HPDE6-E6E7 (cell line): ENCODE data around the gene SPTLC2.
"Not testable (repeated sequence)": the region's sequence is repeated elsewhere in the genome, so short reads cannot be mapped to it uniquely, and the experiment has no call there.

Experiments used
- DNase-seq: peaks from one replicate; pipeline ENCODE4 v3.0.0; 2011; ENCODE audit warnings: missing footprints; ENCODE audit errors: extremely low spot score

Gene SPTLC2

DNA sequence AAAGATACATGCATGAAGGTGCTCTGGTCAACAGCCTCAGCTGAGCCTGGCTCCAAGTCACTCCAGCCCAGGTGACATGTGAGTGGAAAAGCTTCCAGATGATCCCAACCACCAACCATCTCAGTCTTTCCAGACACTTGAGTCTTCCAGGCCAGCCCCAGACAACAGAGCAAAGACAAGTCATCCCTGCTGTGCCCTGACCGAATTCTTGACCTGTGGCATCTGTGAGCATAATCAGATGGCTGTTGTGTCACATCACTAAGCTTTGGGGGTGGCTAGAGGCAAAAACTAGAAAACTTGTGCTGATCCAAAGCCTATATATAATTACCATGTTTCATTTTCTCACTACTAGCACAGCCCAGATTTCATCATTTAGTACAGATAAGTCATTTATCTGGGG lies 67.0 kb downstream of the SPTLC2 start:
- DNase-seq, result no peak

DNA sequence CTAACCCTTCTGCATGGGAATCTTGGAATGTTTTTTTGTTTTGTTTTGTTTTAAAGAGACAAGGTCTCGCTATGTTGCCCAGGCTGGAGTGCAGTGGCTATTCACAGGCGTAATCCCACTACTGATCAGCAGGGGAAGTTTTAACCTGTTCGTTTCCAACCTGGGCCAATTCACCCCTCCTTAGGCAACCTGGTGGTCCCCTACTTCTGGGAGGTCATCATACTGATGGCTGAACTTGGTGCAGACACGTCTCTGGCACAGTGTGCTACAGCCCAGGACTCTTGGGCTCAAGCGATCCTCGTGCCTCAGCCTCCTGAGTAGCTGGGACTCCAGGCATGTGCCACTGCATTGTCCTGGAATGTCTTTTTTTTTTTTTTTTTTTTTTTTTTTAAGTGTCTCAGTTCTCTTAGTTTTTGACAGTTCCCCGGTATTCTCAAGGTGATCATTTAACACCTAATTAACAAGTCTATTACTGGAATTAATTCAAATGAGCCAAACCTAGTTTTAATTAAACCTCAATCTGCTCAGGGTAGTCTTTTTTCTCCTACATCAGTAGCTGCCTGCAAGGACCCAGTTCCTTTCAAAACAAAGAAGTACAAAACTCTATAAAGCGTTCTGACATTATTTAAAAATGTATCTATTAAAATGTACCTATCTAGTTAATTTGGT lies 68.8 kb downstream of the SPTLC2 start:
- no peak for DNase-seq

DNA sequence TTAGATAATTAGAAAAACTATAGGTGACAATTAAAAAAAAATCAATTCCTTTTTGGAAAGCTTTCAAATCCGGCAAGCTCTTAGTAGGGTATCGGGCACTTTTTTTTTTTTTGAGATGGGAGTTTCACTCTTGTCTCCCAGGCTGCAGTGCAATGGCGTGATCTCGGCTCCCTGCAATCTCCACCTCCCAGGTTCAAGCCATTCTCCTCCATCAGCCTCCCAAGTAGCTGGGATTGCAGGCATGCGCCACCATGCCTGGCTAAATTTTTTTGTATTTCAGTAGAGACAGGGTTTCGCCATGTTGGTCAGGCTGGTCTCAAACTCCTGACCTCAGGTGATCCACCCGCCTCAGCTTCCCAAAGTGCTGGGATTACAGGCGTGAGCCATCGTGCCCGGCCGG lies 71.3 kb downstream of the SPTLC2 start:
- not testable (repeated sequence) for DNase-seq

DNA sequence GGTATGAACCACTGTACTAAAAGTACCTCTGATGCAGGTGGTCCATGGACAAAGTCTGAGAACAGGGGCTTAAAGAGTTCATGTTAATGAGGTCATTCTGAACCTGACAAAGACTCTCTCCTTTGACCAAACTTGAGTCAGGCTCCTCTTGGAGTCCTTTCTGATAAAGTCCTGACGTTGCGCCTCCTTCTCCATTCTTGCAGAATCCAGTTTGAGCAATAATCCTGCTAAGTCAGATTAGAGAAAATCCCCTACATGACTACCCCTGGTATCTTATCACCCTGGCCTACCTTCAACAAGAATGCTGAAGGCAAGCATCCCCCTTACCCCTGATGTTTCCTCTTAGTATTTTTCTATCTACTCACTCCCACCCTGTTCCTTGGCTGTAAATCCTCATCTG lies 71.9 kb downstream of the SPTLC2 start:
- DNase-seq, result no peak

DNA sequence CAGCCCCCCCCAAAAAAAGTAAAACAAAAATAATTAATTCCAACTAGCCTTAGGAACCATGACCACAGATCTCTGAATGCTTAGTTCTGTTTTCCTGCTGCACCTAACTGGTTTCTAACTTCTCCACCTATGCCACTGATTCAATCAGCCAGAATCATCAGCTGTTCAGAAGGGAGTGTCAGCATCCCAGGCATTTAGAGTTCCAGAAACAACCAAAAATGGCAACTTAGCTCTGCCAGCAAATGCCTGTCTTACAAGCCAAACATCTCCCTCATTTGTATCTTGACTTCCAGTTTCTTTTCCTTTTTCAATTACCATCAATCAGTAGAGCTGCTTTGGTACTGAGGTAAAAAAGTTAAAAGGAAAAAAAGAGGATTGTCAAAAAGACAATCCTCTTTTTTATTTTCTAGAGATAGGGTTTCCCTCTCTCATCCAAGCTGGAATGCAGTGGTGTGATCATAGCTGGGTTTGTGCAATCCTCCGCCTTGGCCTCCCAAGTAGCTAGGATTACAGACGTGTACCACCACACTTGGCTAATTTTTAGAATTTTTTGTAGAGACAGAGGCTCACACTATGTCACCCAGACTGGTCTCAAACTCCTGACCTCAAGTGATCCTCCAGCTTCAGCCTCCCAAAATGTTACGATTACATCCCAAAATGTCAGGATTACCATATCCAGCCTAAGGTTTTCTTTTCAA lies 72.7 kb downstream of the SPTLC2 start:
- no peak for DNase-seq

DNA sequence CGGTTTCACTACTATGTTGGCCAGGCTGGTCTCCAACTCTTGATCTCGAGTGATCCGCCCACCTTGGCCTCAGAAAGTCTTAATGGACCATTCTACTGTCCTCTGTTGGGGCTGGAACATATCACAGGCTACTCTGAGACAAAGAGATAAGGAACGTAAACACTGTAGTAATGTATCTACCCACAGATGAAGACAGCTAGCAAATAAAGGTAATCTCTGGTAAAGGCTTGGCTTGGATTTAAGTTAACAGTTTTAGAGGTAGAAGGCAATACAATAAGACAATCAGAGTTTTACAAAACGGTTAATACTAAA lies 73.2 kb downstream of the SPTLC2 start:
- no peak for DNase-seq

DNA sequence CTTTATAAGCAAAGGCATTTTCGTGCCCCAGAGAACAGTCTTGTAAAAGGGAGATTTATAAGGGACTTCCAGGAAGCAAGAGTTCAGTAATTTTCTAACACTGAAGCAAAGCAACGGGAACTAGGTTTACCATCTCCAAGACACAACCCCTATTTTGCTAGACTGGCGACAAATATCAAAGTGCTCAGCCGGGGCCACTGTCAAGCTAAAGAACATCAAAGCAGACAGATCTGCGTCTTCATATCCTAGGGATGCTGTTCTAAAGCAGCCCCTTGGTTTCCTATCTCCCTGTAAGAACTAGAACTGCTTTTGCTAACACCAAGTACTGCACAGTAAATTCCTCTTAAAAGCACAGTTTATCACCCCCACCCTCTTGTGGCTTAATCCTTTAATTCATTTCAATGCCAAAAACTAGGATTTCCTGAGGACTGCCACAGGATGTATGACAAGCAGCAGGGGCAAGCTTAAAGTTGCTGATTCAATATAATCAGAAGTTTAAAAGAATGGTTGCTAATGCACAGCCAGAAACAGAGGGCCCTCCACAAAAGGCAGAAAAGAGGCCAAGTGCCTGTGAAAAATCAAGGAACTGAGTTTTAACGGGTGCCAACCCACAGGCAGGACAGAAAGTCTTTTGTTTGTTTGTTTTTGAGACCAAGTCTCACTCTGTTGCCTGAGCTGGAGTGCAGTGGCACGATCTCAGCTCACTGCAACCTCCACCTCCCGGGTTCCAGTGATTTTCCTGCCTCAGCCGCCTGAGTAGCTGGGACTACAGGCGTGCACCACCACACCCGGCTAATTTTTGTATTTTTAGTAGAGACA lies 73.8 kb downstream of the SPTLC2 start:
- DNase-seq, result no peak

DNA sequence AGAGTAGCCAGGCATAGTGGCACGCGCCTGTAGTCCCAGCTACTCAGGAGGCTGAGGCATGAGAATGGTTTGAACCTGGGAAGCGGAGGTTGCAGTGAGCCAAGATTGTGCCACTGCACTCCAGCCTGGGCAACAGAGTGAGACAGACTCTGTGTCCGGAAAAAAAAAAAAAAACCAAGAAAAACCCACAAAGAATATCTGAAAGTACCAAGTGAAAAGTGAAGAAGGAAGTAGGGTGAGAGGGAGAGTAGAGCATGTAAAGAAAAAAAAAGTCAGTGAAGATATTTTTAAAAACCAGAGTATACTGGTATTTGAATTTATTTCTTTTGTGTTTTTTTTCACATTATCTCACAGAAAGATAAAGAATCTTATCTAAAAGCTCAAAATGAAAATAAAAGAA lies 74.5 kb downstream of the SPTLC2 start:
- DNase-seq, result no peak

DNA sequence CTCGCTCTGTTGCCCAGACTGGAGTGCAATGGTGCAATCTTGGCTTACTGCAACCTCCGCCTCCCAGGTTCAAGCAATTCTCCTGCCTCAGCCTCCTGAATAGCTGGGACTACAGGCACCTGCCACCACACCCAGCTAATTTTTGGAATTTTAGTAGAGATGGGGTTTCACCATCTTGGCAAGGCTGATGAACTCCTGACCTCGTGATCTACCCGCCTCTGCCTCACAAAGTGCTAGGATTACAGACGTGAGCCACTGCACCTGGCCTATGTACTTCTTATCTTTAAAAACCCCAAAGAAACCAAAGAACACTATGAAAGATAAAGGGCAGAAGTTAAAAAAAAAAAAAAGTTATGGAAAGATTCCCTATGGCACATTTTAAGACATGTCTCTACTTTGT lies 79.5 kb downstream of the SPTLC2 start:
- not testable (repeated sequence) for DNase-seq

DNA sequence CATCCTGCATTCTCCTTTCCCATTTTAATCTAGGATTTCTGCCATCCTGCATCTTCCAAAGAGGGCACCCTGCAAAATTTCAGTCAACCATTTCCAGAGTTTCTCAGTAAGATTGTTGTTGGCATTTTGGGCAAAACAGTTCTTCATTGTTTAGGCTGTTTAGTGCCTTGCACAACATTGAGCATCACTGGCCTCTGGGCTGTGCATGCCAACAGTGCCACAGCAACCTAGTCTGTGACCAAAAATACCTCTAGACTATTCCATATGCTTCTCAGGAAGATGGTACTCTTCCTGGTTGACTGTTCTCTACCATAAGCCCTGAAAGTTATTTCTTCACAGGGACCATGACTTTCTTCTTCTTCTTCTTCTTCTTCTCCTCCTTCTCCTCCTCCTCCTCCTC lies 85.4 kb downstream of the SPTLC2 start:
- no peak for DNase-seq

DNA sequence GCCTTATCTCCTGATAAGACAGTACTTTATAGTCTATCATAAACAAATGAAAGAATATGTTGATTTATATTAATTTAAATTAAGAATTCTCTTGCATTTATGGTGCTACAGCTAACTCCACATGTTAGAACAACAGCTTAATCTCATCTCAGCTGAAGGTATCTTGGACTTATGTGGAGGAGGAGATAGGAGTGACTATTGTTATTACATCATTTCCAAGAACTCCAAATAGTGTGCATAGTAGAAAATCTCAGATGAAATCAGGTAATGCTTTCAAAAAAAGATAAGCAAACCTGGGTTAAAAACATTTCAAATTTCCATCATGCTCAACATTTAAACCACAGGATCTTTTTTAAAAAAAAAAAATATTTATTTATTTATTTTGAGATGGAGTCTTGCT lies 86.5 kb downstream of the SPTLC2 start:
- DNase-seq, result no peak

DNA sequence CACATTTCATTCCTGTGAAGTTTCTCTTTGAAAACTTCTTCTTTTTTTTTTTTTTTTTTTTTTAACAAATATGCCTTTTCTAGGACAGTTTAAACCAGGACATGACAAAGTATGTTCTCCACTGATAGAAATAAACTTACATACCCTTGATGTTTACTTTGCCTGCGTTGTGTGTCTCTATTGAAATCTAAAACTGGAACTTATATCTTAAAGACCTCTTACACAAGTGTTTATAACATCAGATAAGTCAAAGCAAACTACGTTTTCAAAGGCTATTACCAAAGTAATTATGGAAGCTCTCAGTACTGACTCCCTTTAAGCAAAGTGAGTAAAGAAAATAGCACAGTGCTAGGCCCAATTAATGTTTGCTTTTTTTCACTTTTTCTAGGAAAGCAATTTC lies 87.2 kb downstream of the SPTLC2 start:
- DNase-seq, result no peak

DNA sequence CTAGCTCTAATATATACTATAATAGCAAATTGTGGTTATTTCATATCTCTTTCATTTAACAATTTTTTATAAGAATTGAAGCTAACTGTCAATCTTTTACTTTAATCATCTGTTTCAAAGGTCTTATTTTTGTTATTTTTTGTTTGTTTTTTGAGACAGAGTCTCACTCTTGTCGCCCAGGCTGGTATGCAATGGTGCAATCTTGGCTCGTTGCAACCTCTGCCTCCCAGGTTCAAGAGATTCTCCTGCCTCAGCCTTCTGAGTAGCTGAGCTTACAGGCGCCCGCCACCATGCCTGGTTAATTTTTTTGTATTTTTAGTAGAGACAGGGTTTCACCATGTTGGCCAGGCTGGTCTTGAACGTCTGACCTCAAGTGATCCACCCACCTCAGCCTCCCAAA lies 87.7 kb downstream of the SPTLC2 start:
- not testable (repeated sequence) for DNase-seq

DNA sequence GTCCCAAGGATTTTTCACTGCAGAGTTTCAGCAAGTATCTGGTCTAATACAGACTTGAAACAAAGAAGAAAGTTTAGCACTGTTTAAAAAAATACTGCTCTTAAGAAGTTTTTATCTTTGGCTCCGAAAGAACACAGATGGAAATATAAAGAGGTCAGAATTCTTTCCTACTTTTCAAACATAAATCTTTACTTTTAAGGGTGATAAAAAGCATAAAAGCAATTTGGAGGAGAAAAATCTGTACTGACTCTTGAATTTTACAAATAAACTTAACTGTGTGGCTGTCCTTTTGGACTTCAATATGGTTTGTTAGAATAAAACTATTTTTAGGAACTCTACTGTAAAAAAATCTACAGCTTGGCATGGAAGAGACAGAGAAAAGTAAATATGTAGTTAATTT lies 90.2 kb downstream of the SPTLC2 start:
- DNase-seq, result no peak

DNA sequence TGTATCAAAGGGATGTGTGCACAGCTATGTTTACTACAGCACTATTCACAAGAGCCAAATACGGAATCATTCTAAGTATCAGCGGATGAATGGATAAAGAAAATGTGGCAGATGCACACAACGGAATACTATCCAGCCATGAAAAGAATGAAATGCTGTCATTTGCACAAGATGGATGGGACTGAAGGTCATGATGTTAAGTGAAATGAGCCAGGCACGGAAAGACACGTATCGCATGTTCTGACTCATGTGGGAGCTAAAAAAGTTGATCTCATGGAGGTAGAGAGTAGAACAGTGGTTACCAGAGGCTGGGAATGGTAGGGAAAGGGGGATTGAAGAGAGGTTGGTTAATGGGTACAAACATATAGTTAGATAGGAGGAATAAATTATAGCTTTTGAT lies 91.9 kb downstream of the SPTLC2 start:
- DNase-seq, result no peak

DNA sequence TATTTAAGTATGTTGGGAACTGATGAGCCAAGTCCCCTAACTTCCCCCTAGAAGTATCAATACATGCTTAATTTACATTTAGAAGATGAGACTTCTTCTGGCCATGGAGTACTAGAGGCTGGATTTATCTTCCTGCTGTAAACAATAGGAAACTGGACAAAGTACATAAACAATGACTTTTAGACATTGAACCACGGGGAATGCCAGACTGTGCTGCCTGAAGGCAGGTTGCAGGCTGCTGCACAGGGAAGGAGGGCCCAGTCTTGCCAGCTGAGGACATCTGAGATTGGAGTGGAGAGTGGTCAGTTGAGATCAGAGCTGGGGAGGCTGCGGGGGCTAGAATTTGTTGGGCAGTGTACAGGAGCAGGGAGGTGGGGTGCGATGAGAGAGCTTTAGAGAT lies 93.3 kb downstream of the SPTLC2 start:
- no peak for DNase-seq

DNA sequence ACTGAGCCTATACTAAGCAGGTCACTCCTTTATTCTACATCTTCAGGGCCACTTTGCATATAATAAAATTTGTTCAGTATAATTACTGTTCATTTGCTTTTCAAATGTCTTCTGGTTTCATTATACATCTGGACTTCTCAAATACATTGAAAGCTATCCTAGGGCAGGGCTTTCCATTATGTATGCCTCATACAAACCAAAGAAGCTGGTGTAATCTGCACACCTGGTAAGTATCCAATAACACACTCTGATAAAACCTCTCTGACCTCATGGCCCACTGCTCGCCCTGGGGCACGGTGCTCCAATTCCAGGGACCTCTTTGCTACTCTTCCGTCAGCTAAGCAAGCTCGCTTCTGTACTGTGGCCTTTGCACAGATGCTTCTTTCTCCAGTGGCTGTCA lies 95.9 kb downstream of the SPTLC2 start:
- DNase-seq, result no peak

DNA sequence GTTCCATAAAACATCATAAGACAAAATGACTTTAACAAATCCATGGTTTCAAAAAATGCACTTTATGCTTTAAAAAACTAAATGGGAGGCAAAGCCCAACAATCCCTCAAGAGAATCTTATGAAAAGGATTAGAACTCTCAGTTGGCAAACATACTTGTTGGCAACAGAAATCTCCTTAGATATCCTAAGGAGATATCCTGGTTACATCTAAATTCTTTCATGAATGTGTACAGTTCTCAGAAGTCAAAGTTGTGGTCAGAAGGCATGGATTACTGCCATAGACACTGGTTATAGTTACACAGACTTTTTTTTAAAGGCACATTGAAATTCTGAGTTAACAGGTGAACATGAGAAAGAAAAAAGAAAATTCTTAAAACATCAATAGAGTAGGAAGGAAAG lies 100.3 kb downstream of the SPTLC2 start:
- DNase-seq, result no peak

DNA sequence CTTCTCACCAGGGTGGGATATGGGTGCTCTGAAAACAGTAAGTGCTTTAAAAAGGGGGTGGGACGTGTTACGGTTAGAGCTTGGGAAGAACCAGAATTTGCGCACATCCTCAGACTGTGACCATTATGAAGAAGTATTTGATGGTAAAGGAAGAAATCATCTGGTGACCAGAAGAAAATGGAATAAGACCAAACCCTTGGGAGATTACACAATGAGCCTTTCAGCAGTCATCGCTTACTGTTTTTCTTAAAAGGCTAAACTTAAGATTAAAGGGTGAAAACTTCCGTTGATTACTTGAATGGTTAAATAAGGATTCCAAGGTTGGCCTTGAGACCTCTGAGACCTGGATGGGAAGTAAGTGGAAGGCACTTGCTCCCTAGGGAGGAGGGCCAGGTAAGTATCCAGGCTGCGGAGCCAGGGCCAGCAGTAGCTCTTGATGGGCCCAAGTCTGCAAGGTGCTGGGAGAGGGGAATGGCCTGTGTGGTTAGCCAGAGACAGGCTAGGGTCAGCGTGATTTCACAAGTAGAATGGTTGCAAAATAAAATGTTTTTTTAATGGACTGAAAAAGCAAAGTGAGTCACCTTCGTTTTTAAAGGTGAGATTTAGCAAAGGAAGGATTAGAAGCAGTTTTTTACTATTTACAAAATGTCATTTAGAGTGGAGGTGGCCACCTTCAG lies 104.8 kb downstream of the SPTLC2 start:
- no peak for DNase-seq

DNA sequence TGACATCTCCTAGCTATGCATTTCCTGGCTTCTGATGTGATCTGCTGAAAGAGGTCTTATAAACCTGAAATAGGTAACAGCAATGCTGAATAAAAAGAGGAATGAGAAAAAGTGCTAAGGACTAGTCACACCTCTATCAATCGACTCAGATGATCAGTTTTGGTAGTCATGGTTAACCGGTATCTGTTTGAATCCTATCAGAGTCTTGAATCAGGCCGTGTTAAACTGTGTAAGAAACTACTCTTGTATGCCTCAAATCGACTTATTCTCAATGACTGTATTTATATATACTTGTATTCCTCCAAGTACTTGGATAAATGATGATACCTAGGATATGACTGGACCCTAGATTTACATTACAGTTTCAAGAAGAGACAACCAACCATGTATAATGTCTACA lies 107.1 kb downstream of the SPTLC2 start:
- DNase-seq, result no peak

DNA sequence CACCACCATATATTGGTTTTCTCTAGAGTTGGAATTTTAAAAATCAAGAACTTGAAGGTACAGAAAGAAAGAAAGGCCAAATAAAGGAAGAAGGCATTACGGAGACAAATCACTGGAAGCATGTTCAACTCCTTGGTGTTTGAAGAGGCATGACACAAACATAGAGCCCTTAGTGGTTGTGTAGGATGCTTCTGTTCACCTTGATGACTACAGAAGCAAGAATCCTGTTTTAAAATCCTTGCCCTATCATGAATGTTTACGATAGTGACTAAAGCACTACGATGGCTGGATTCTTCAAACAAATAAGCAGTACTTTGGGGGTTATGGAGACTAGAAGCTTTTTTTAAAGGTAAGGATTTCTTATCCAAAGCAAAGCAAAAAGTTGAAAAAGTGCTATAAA lies 107.6 kb downstream of the SPTLC2 start:
- no peak for DNase-seq

DNA sequence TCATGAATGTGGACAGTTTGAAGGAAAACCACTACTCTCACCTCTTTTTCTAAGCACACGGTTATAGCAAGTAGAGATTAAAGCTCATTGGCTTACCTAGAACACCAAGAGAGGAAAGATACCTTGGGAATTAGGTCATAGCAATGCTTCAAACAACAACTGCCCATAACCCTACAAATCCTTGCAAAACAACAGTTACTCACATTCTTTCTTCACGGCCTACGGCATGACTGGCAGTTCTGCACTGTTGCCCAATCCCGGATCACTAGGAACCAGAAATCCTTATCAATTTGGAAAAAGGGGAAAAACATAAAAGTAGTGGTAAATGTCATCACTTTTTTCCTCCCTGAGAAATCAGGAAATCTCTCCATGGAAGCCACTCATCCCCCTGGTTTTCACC lies 108.2 kb downstream of the SPTLC2 start:
- peak; percentile 72 for DNase-seq

DNA sequence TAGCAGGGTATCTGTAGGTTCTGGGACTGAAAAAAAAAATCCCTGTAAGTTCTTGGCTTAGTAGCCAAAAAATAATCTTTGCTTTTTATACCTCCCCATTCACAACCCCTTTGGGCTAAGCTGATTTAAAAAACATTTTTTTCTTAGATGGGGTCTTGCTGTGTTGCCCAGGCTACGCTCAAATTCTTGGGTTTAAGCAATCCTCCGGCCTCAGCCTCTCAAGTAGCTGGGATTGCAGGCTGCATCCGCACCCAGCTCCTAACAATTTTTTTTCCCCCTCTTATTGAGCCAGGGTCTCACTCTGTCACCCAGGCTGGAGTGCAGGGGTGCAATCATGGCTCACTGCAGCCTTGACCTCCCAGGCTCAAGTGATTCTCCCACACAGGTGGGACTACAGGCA lies 108.7 kb downstream of the SPTLC2 start:
- DNase-seq, result no peak
